ENCODE data around the gene TULP4.
"Not testable (repeated sequence)": the region's sequence is repeated elsewhere in the genome, so short reads cannot be mapped to it uniquely, and the experiment has no call there.

GRCh38 chr6:158557110-158557509 lies 244.8 kb downstream of the TULP4 start:
- not testable (repeated sequence) for TF ChIP-seq CTCF (IDR thresholded peaks at IDR 0.05 in 4 of 5, conservative IDR thresholded peaks at IDR 0.05 in 1 of 5); POLR2A (IDR thresholded peaks at IDR 0.05)

All from gastrocnemius medialis (tissue), 4 donors.